ENCODE results near the gene MITF.

The MITF gene

DNA sequence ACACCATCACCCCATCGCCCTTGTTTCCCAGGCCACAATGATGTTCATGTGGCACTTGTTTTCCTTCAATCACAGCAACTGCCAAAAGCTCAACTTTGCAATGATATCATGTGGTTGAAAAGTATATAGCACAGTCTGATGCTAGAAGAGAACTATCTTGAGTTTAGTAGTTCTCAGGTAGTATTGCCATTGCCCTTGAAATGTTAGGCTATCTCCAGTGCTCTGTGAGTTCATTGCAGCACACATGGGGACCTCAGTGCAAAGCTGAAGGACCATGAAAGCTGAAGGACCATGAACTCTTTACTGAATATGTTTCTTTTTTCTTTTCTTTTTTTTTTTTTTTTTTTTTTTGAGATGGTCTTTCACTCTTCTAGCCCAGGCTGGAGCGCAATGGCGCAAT, 224.4 kb downstream of the MITF start:
- TF ChIP-seq, protein P1, sequence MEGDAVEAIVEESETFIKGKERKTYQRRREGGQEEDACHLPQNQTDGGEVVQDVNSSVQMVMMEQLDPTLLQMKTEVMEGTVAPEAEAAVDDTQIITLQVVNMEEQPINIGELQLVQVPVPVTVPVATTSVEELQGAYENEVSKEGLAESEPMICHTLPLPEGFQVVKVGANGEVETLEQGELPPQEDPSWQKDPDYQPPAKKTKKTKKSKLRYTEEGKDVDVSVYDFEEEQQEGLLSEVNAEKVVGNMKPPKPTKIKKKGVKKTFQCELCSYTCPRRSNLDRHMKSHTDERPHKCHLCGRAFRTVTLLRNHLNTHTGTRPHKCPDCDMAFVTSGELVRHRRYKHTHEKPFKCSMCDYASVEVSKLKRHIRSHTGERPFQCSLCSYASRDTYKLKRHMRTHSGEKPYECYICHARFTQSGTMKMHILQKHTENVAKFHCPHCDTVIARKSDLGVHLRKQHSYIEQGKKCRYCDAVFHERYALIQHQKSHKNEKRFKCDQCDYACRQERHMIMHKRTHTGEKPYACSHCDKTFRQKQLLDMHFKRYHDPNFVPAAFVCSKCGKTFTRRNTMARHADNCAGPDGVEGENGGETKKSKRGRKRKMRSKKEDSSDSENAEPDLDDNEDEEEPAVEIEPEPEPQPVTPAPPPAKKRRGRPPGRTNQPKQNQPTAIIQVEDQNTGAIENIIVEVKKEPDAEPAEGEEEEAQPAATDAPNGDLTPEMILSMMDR (conservative IDR thresholded peaks at IDR 0.05; ENCODE audit: low read depth), result no peak
- CTCF ChIA-PET, result no interaction called here
- DNase-seq (ENCODE audit: low spot score), result no peak
- H3K27ac ChIP-seq, result no peak overlapping the region
- POLR2A ChIA-PET (ENCODE audit: low non-redundant PET), result no interaction called here

DNA sequence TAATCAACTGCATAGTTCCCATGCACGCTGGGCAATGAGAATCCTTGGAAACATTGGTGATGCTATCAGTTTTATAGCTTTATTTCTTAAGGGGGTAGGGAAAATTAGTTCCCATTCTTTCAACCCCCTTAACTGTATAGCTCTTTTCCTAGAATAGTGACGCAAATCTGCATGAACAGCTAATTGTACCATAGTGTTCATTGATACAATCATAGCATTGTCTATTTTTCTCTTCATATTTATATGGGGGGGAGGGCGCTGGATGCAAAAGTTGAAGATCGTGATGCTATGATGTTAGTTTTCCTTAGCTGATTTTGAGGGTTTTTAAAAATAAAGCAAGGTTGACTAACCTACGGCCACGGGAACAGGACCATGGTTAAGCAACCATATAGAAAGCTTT, 227.9 kb downstream of the MITF start:
- ChIA-PET POLR2A (ENCODE audit: low non-redundant PET) (no interaction called here), CTCF (no interaction called here)
- no peak for DNase-seq (ENCODE audit: low spot score)
- TF ChIP-seq, protein P1 (conservative IDR thresholded peaks at IDR 0.05; ENCODE audit: low read depth), result no peak
- no peak overlapping the region for H3K27ac ChIP-seq

DNA sequence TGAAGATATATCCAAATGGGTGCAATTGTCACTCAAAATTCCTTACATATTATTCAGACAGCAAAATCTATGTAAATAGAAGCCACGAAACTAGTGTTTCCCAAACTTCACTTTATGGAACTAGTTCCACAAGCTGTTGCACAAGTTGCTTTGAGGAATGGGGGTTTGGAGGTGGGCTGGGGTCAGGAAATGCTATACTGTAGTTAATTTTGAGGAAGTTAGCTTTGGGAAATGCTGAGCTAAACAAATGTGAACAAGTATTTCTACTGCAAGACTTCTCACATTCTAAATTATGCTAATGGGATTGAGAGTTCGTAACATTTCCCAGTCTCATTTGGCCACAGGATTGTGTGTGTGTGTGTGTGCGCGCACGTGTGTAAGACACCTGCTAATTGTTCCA, 231.6 kb downstream of the MITF start:
- H3K27ac ChIP-seq, result no peak overlapping the region
- DNase-seq (ENCODE audit: low spot score), result no peak
- ChIA-PET POLR2A (ENCODE audit: low non-redundant PET) (no interaction called here), CTCF (no interaction called here)
- TF ChIP-seq, protein P1 (conservative IDR thresholded peaks at IDR 0.05; ENCODE audit: low read depth), result no peak

DNA sequence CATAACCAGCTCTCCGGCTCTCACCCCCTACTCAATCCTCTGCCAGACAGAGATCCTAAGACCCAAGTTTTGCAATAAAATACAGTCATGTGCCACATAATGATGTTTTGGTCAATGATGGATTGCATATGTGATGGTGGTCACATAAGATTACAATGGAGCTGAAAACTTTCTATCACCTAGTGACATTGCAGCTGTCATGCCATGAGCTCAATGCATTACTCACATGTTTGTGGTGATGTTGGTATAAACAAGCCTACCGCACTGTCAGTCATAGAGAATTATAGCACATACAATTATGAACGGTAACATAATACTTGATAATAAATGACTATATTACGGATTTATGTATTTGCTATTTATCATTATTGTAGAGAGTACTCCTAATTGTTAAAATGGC, 233.4 kb downstream of the MITF start:
- no peak for DNase-seq (ENCODE audit: low spot score)
- TF ChIP-seq, protein P1 (conservative IDR thresholded peaks at IDR 0.05; ENCODE audit: low read depth), result no peak
- ChIA-PET POLR2A (ENCODE audit: low non-redundant PET) (no interaction called here), CTCF (no interaction called here)
- H3K27ac ChIP-seq, result no peak overlapping the region

DNA sequence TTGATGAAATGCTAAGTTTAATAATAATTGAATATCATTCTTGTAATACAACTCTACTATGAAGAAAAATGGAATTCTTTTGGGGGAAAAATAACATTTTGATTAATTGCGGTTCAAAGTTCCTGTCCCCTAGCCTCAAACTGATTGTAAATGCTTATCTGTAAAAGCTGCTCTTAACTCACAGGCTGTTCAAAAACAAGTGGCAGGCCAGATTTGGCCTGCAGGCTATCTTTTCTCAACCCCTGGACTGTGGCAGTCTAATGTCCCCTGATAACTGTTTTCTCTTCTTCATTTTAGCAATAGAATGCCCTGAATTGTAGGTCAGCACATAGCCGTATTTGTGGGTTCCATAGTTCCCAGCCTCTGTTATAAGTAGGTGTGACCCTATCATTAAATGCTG, 236.8 kb downstream of the MITF start:
- no peak for DNase-seq (ENCODE audit: low spot score)
- POLR2A ChIA-PET (ENCODE audit: low non-redundant PET), result no interaction called here
- TF ChIP-seq, protein P1 (conservative IDR thresholded peaks at IDR 0.05; ENCODE audit: low read depth), result no peak
- CTCF ChIA-PET, result no interaction called here
- no peak overlapping the region for H3K27ac ChIP-seq

- no peak overlapping the region for H3K27ac ChIP-seq
- ChIA-PET CTCF (no interaction called here), POLR2A (ENCODE audit: low non-redundant PET) (no interaction called here)
- DNase-seq (ENCODE audit: low spot score), result no peak
- TF ChIP-seq, protein P1 (conservative IDR thresholded peaks at IDR 0.05; ENCODE audit: low read depth), result no peak
Observed at GRCh38 chr3:69983546-69984265, 244.4 kb downstream of the MITF start.

Data from RWPE1 (cell line).